Measurements from ENCODE around the gene ABHD5.

The ABHD5 gene

GRCh38 chr3:43674345-43675085 is 16.2 kb upstream of the ABHD5 start:
- TF ChIP-seq ZBTB7A (IDR thresholded peaks at IDR 0.05; ENCODE audit: low read depth) (no peak), REST (IDR thresholded peaks at IDR 0.05; ENCODE audit: low read depth) (no peak), FOXM1 (IDR thresholded peaks at IDR 0.05; ENCODE audit: borderline replicate concordance, low read depth) (no peak), EGR1 (IDR thresholded peaks at IDR 0.05) (no peak), RAD21 (IDR thresholded peaks at IDR 0.05; ENCODE audit: low read depth) (no peak), TCF12 (IDR thresholded peaks at IDR 0.05; ENCODE audit: low read depth) (no peak), MAX (IDR thresholded peaks at IDR 0.05) (no peak), EP300 (IDR thresholded peaks at IDR 0.05; ENCODE audit: borderline replicate concordance) (no peak), YY1 (IDR thresholded peaks at IDR 0.05; ENCODE audit: low read depth) (no peak), NFIC (IDR thresholded peaks at IDR 0.05) (no peak), USF1 (IDR thresholded peaks at IDR 0.05) (no peak)

- TF ChIP-seq RAD21 (IDR thresholded peaks at IDR 0.05; ENCODE audit: low read depth), result no peak
- no peak for TF ChIP-seq CEBPB (IDR thresholded peaks at IDR 0.05)
- TF ChIP-seq REST (IDR thresholded peaks at IDR 0.05; ENCODE audit: low read depth), result no peak
- TF ChIP-seq TEAD4 (IDR thresholded peaks at IDR 0.05), result no peak
- no peak for TF ChIP-seq FOXM1 (IDR thresholded peaks at IDR 0.05; ENCODE audit: borderline replicate concordance, low read depth)
- no peak for TF ChIP-seq CREB1 (IDR thresholded peaks at IDR 0.05; ENCODE audit: low read depth)
- no peak for TF ChIP-seq TCF12 (IDR thresholded peaks at IDR 0.05; ENCODE audit: low read depth)
- TF ChIP-seq EGR1 (IDR thresholded peaks at IDR 0.05), result no peak
- TF ChIP-seq USF1 (IDR thresholded peaks at IDR 0.05), result no peak
- no peak for TF ChIP-seq ZBTB7A (IDR thresholded peaks at IDR 0.05; ENCODE audit: low read depth)
- TF ChIP-seq YY1 (IDR thresholded peaks at IDR 0.05; ENCODE audit: low read depth), result no peak
- no peak for TF ChIP-seq TAF1 (IDR thresholded peaks at IDR 0.05; ENCODE audit: low read depth)
- TF ChIP-seq EP300 (IDR thresholded peaks at IDR 0.05; ENCODE audit: borderline replicate concordance), result no peak
- TF ChIP-seq MAX (IDR thresholded peaks at IDR 0.05), result no peak
- no peak for TF ChIP-seq NFIC (IDR thresholded peaks at IDR 0.05)
These were observed 15.1 kb upstream of the ABHD5 start for GRCh38 chr3:43675593-43675992.

GRCh38 chr3:43676441-43676840 is 14.3 kb upstream of the ABHD5 start:
- TF ChIP-seq ZBTB7A (IDR thresholded peaks at IDR 0.05; ENCODE audit: low read depth) (no peak), RAD21 (IDR thresholded peaks at IDR 0.05; ENCODE audit: low read depth) (no peak), TCF12 (IDR thresholded peaks at IDR 0.05; ENCODE audit: low read depth) (no peak), EGR1 (IDR thresholded peaks at IDR 0.05) (no peak), CEBPB (IDR thresholded peaks at IDR 0.05) (no peak), REST (IDR thresholded peaks at IDR 0.05; ENCODE audit: low read depth) (no peak), CREB1 (IDR thresholded peaks at IDR 0.05; ENCODE audit: low read depth) (no peak), YY1 (IDR thresholded peaks at IDR 0.05; ENCODE audit: low read depth) (no peak), USF1 (IDR thresholded peaks at IDR 0.05) (no peak), TEAD4 (IDR thresholded peaks at IDR 0.05) (no peak), TAF1 (IDR thresholded peaks at IDR 0.05; ENCODE audit: low read depth) (no peak), EP300 (IDR thresholded peaks at IDR 0.05; ENCODE audit: borderline replicate concordance) (no peak), MAX (IDR thresholded peaks at IDR 0.05) (no peak)
